Esophagus mucosa (tissue), 1 donor: ENCODE results near the gene SERINC1. TPM values are rescaled to one million over a fixed set of nuclear protein-coding genes. Genes with fewer than 3 reads are reported as not detected.

Experiments used
- total RNA-seq: library from RNA; stranded (reverse); gene quantifications from one replicate; pipeline ENCODE4 v1.2.4, GENCODE V29; 2023
- donor health status: DM: yes; HTN: yes; CAD: no.

Gene SERINC1
- total RNA-seq, 1 donor from 2014 or later, result 46.0 TPM

Other genes starting within 250 kb of the SERINC1 start
- 4.7 TPM for gene HSF2, start 72.2 kb downstream of the SERINC1 start, total RNA-seq
- gene PKIB, start 138.6 kb upstream of the SERINC1 start, total RNA-seq, result 0.88 TPM